Peyer's patch (tissue), 4 donors: Measurements from ENCODE around the gene NPRL2.

ENCODE experiments used
- POLR2A ChIP-seq, 2 donors: fragments of 450-650 bp; IDR thresholded peaks; one replicate each; pipeline ENCODE4 v1.5.1; 2017; ENCODE audit warnings: antibody characterized with exemption in 2 of 2, mild to moderate bottlenecking in 2 of 2, moderate library complexity in 2 of 2
- TF ChIP-seq, protein P1 (sequence below), 6 experiments: fragments of 450-650 bp in 4 of 6; fragments of 200-600 bp in 2 of 6; sonication (generic) in 1 of 6; IDR thresholded peaks; one replicate each; pipeline ENCODE4 v1.5.1; 2017 to 2019; ENCODE audit warnings: antibody characterized with exemption in 6 of 6, mild to moderate bottlenecking in 3 of 6, moderate library complexity in 1 of 6

DNA sequence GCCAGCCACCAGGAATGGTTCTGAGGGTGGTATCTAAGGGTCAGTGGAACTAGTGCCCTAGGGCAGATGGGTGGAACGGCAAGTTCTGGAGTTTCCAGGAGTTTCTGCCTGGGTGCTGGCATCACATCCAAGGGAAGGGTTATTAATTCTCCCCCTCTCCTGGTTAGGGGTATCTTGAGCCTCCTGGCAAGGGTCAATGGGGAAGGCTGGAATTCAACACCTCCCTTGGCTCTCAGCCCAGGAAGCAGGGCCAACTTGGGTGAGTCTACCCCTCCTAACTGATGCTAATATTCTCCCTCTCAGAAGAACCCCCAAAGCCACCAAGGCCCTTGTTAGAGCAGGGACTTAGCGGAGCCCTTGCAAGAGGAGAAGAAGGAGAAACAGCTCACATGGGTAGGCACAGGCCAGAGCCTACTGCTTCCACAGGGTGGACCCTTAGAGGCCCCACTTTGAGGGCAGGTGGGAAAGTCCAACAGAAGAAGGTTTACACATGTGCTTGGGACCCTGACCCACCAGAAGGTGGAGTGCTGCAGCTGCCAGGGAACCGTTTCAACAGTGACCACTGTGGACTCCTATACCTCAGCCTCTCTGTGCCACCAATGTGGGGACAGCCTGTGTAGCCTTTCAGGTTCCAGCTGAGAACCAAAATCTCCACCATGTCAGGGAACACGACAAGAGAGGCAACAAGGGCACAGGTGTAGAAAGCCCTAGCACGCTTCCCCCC, 5.4 kb upstream of the NPRL2 start:
- no peak for TF ChIP-seq POLR2A (IDR thresholded peaks at IDR 0.05)
- TF ChIP-seq, protein P1, sequence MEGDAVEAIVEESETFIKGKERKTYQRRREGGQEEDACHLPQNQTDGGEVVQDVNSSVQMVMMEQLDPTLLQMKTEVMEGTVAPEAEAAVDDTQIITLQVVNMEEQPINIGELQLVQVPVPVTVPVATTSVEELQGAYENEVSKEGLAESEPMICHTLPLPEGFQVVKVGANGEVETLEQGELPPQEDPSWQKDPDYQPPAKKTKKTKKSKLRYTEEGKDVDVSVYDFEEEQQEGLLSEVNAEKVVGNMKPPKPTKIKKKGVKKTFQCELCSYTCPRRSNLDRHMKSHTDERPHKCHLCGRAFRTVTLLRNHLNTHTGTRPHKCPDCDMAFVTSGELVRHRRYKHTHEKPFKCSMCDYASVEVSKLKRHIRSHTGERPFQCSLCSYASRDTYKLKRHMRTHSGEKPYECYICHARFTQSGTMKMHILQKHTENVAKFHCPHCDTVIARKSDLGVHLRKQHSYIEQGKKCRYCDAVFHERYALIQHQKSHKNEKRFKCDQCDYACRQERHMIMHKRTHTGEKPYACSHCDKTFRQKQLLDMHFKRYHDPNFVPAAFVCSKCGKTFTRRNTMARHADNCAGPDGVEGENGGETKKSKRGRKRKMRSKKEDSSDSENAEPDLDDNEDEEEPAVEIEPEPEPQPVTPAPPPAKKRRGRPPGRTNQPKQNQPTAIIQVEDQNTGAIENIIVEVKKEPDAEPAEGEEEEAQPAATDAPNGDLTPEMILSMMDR (IDR thresholded peaks at IDR 0.05) = no peak
